Measurements from ENCODE around the gene RPEL1.

The RPEL1 gene

DNA sequence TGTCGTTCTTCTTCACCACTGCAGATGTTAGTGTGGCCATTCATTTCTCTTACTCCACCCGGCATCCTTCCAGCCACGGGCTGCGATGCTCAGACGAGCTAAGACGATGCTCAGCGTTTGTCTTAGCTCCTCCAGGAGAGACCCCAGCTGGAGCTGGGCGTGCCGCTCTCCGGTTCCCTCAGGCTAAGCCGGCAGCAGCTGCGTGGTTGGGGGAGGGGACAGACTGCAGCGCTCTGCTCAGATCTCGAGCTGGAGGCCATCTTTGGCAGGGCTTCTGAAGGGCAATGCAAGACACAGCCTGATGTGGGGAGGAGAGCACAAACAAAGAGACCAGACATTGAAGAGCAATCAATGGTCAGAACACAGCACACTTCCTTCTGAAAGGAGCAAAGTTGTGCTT lies 36.1 kb downstream of the RPEL1 start:
- DNase-seq, result peak; percentile 4 to 17

DNA sequence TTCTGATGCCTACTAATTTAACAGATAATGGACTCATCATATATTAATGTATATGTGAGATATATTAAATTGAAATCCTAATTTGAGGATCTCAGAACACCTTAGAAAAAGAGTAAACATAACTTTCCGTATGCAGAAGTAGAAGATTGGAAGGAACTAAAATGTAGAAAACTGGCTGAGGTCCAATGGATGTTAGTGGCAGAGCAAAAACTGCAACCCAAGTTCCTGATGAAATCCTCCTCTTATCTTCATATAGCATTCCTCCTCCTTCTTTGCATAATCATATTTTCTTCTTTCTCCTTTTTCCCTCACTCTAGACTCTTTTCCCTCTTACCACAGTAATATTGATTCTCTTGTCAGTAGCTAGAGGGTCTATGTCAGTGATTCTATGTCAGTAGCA lies 37.3 kb downstream of the RPEL1 start:
- no peak for DNase-seq

DNA sequence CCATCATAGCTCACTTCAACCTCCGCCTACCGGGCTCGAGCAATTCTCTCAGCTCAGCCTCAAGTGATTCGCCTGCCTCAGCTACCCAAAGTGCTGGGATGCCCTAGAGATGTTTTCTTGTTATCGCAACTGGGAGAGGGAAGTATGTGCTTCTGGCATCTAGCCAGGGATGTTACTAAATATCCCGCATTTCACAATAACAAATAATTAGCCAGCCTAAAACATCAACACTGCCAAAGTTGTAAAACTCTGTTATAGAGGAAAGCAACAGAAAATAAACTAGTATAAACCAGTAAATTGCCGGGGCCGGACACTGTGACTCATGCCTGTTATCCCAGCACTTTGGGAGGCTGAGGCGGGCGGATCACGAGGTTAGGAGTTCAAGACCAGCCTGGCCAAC lies 38.5 kb downstream of the RPEL1 start:
- DNase-seq, result no peak

DNA sequence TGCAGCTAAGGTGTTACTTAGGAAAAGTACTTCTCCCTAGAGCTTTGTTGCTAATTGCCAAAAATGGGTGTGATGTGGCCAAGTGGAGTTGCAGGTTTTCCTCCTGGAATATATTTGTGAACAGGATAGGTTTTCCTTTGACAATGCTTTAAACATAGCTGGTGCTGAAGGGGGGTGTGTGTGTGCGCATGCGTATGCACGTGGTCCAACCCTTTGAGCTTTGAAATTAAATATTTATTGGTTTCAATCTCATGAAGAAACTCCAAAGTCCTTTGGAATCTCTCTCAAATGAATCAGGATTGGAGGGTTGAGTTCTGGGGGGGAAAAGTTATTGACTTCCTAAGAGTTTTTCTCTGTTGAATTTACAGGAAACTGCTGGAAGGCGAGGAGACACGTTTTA lies 42.3 kb downstream of the RPEL1 start:
- DNase-seq, result no peak

DNA sequence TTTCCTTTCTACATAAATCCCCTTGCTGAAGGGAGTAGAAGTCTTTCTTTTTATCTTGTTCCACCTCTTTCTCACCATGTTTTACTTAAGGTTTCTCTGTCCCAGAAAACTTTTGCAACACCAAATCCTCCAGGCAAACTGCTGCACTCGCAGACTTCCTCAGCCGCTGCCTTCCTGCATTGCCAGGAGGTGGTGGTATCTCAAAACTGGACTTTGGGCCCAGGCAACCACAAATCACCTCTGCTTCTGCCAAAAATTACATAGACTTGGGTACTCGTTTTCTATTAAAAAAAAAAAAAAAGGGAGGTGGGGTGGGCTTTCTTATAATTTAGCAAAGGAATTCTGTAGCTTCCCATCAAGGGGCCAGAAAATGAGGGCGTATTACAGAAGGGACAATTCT lies 45.9 kb downstream of the RPEL1 start:
- no peak for DNase-seq

DNA sequence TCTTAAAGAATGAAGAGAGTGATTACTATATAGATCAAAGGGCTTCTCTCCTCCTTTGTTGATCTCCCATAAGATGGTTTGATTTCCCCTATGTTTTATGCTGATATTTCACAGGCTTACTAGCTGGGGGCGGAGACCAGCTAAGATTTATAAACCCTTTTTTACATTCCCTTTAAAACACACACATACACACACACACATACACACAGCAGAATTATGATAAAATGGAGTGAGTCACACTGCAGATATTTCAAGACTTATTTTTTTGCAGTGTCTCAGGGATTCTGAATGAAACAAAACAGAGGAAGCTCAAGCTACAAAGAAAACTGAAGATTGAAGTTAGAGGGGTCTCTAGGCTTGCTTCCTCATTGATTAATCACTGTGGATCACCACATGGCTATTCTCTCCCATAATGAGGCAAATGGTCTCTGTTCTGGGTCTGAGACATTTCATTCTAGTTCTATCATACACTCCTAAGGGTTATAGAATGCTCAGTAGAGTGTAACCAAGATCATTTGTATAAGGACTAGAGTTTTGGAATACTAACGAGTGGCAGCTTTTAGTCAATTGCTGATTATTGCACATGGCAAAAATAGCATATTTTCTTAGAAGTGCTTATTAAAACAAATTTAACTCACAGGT lies 49.8 kb downstream of the RPEL1 start:
- no peak for DNase-seq
